Measurements from ENCODE around the gene CALCOCO1.

DNA sequence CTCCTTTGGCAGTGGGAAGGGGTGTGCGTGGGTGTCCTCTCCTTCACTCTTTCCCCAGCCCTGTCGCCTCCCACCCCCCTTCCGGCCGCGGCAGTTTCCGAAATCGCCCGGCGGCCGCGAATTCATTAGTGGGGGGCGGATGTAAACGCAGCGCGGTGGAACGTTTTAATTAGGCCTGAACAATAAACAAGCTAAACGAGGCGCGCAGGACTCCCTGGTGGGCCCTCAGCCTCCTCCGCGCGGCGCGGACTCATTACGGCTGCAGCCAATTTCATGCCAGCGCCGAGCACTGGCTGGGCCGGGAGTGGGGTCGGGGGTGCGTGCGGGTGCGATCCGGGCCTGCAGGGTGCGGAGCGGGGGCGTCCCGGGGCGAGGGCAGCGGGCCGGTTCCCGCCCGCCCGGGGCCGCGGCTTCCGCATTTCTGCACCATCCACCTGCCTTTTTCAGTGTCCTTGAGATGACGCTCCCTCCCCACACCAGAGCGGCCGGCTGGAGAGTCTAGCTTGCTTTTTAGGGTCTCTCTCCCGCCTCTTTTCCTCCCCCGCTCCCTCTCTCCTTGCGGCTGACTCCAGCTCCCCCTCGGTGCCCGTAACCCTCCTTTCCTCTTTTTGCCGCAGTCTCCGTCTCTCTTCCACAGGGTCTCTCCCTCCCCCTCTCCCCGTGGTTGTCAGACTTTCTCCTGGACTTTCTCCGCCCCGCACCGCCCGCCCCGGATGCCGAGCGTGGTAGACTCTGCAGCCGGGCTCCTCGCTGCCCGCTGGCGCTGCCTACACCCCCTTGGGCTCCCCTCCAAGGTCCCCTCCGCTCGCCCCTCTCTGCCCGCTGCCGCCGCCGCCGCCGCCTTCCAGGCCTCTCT is 24.3 kb upstream of the CALCOCO1 start, which contains the start of gene CISTR:
- TF ChIP-seq CCNT2 (IDR thresholded peaks at IDR 0.05; ENCODE audit: borderline replicate concordance, extremely low read depth, insufficient read length, low read depth, low read length): no peak
- TF ChIP-seq TEAD2 (tag; IDR thresholded peaks at IDR 0.05): no peak
- TF ChIP-seq DNMT1 (IDR thresholded peaks at IDR 0.05): no peak
- TF ChIP-seq ARID1B (IDR thresholded peaks at IDR 0.05): no peak
- no peak for TF ChIP-seq KDM5B (IDR thresholded peaks at IDR 0.05; ENCODE audit: insufficient replicate concordance, low read depth, low read length)
